HG03432 (cell line): ENCODE results near the gene SCMH1.
"Not testable (repeated sequence)": the region's sequence is repeated elsewhere in the genome, so short reads cannot be mapped to it uniquely, and the experiment has no call there.

Source experiments
- ATAC-seq: cut with Tn5 transposase; IDR thresholded peaks from one replicate; pipeline ENCODE4 v1.9.1; 2021; ENCODE audit warnings: mild to moderate bottlenecking, moderate library complexity; ENCODE audit not compliant: unreplicated experiment

Gene SCMH1

GRCh38 chr1:41215623-41216022 is 26.5 kb downstream of the SCMH1 start:
- ATAC-seq = no peak

- ATAC-seq = no peak
These were observed 28.8 kb downstream of the SCMH1 start for GRCh38 chr1:41213341-41213740.

GRCh38 chr1:41211608-41212007 is 30.5 kb downstream of the SCMH1 start:
- ATAC-seq = not testable (repeated sequence)

GRCh38 chr1:41207053-41207452 is 35.1 kb downstream of the SCMH1 start:
- not testable (repeated sequence) for ATAC-seq

GRCh38 chr1:41200728-41201127 is 41.4 kb downstream of the SCMH1 start:
- no peak for ATAC-seq

- ATAC-seq = no peak
These were observed 42.7 kb downstream of the SCMH1 start for GRCh38 chr1:41199375-41199774.

GRCh38 chr1:41192456-41193178 is 49.5 kb downstream of the SCMH1 start:
- no peak for ATAC-seq

- ATAC-seq = no peak
These were observed 57.7 kb downstream of the SCMH1 start for GRCh38 chr1:41184446-41184845.

GRCh38 chr1:41178230-41178629 is 63.9 kb downstream of the SCMH1 start:
- not testable (repeated sequence) for ATAC-seq

GRCh38 chr1:41175546-41175945 is 66.6 kb downstream of the SCMH1 start:
- ATAC-seq = no peak

GRCh38 chr1:41174170-41174569 is 67.9 kb downstream of the SCMH1 start:
- no peak for ATAC-seq

- no peak for ATAC-seq
These were observed 68.5 kb downstream of the SCMH1 start for GRCh38 chr1:41173651-41174050.

GRCh38 chr1:41171266-41171874 is 70.7 kb downstream of the SCMH1 start:
- ATAC-seq = no peak

- ATAC-seq = no peak
These were observed 72.3 kb downstream of the SCMH1 start for GRCh38 chr1:41169799-41170180.

GRCh38 chr1:41169066-41169798 is 72.9 kb downstream of the SCMH1 start:
- ATAC-seq = no peak

- ATAC-seq = no peak
These were observed 74.4 kb downstream of the SCMH1 start for GRCh38 chr1:41167667-41168066.

GRCh38 chr1:41164727-41165126 is 77.4 kb downstream of the SCMH1 start:
- ATAC-seq = no peak

- no peak for ATAC-seq
These were observed 79.7 kb downstream of the SCMH1 start for GRCh38 chr1:41162441-41162840.

- ATAC-seq = no peak
These were observed 80.3 kb downstream of the SCMH1 start for GRCh38 chr1:41161846-41162245.

- no peak for ATAC-seq
These were observed 81.5 kb downstream of the SCMH1 start for GRCh38 chr1:41160498-41161110.

GRCh38 chr1:41158966-41159365 is 83.1 kb downstream of the SCMH1 start:
- no peak for ATAC-seq
